ENCODE measurements around the gene BTBD8.

Gene BTBD8

DNA sequence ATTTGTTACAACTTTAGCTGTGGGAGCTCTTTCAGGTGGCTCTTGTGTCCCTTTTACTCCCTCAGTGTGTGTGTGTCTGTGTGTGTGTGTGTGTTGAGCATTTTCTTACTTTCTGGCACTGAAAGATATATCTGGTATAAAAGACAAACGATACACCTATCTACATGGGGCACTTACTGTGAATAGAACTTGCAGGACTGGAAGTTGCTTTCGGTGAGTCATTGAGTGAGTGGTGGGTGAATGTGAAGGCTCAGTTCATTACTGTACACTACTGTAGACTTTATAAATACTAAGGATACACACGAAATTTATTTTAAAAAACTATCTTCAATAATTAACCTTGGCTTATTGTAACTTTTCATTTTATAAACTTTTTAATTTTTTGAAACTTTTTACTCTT, 38.7 kb downstream of the BTBD8 start:
- H3K4me3 ChIP-seq (ENCODE audit: low read depth, low read length): no peak overlapping the region
- TF ChIP-seq, protein P1, sequence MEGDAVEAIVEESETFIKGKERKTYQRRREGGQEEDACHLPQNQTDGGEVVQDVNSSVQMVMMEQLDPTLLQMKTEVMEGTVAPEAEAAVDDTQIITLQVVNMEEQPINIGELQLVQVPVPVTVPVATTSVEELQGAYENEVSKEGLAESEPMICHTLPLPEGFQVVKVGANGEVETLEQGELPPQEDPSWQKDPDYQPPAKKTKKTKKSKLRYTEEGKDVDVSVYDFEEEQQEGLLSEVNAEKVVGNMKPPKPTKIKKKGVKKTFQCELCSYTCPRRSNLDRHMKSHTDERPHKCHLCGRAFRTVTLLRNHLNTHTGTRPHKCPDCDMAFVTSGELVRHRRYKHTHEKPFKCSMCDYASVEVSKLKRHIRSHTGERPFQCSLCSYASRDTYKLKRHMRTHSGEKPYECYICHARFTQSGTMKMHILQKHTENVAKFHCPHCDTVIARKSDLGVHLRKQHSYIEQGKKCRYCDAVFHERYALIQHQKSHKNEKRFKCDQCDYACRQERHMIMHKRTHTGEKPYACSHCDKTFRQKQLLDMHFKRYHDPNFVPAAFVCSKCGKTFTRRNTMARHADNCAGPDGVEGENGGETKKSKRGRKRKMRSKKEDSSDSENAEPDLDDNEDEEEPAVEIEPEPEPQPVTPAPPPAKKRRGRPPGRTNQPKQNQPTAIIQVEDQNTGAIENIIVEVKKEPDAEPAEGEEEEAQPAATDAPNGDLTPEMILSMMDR (IDR thresholded peaks at IDR 0.05; ENCODE audit: low read depth, low read length): no peak

DNA sequence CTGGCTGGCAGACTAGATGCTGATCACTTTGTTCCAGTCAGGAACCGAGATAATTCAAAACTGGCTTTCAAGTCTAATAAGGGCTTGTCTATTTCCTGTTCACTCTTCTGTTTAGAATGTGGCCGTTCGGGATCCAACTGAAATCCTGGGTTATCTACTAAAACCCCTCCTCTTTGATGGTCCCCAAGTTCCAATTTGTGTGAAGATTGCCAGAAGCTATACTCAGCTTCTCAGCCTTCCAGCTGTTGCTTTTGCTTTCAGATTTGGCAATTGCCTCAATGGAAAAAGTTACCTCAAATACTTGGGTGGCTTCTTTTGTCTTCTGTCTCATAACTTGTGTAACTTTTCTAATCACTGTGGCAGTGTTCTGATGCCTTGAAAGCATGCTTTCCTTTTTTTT, 43.7 kb downstream of the BTBD8 start:
- H3K4me3 ChIP-seq (ENCODE audit: low read depth, low read length): no peak overlapping the region
- TF ChIP-seq, protein P1 (IDR thresholded peaks at IDR 0.05; ENCODE audit: low read depth, low read length): no peak

DNA sequence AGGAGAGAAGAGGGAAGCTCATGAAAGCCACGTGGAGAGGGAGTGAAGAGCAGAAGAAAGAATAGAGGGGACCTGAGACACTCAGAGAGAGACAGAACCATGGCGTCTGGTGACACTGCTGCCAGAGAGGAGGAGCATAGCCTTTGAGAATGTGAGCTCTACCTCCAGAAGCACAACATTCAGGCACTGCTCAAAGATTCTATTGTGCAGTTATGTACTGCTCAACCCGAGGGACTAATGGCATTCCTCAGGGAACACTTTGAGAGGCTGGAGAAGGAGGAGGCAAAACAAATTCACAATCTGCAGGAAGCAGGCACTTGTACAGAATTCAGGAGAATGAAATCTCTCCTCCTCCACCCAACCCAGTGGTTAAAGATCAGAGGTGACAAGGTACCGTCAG, 45.1 kb downstream of the BTBD8 start:
- TF ChIP-seq, protein P1 (IDR thresholded peaks at IDR 0.05; ENCODE audit: low read depth, low read length): no peak
- no peak overlapping the region for H3K4me3 ChIP-seq (ENCODE audit: low read depth, low read length)

DNA sequence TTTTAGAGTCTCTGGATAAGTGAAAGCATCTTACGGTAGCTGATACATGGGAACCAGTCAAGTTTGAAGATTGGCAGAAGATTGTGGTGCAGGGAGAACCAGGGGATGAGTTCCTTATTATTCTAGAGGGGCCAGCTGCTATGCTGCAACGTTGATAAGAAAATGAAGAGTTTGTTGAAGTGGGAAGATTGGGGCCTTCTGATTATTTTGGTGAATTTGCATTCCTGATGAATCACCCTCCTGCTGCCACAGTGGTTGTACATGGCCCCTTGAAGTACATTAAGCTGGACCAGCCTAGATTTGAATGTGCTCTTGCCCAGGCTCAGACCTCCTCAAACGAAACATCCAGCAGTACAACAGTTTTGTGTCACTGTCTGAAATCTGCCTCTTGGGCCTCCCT, 45.9 kb downstream of the BTBD8 start:
- no peak overlapping the region for H3K4me3 ChIP-seq (ENCODE audit: low read depth, low read length)
- TF ChIP-seq, protein P1 (IDR thresholded peaks at IDR 0.05; ENCODE audit: low read depth, low read length): no peak

DNA sequence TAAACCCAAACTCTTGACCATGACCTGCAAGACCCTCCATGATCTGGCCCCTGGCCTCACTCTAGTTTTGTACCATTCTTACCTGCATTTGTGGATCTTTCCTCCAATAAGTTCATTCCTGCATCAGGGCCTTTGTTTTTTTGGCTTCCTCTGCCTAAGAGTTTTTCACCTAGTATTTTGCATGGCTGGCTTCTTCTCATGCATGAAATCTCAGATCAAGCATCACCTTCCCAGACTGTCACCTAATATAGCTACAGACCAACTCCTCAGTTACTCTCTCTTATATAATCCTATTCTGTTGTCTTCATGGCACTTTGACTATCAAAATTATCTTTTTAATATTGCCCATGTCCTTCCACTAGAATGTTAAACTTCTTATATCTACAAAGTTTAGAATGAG, 54.2 kb downstream of the BTBD8 start:
- no peak overlapping the region for H3K4me3 ChIP-seq (ENCODE audit: low read depth, low read length)
- TF ChIP-seq, protein P1 (IDR thresholded peaks at IDR 0.05; ENCODE audit: low read depth, low read length): no peak

DNA sequence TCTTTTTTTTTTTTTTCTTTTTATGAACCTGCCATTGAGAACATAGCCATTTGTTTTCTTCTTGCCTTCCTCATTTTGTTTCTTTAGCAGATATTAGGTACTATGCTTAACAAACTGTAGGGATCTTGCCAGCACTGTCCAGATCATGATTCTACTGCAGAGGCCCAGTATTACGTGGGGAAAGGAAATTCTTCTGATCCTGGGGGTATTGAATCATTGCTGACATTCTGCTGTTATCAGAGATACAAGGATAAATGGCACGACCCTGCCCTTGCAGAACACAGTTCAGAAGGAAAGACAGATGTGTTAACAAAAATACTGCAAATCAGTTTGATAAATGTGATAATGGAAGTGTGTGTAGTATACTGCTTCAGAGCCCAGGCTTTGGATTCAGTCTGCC, 56.2 kb downstream of the BTBD8 start:
- TF ChIP-seq, protein P1 (IDR thresholded peaks at IDR 0.05; ENCODE audit: low read depth, low read length): no peak
- no peak overlapping the region for H3K4me3 ChIP-seq (ENCODE audit: low read depth, low read length)

DNA sequence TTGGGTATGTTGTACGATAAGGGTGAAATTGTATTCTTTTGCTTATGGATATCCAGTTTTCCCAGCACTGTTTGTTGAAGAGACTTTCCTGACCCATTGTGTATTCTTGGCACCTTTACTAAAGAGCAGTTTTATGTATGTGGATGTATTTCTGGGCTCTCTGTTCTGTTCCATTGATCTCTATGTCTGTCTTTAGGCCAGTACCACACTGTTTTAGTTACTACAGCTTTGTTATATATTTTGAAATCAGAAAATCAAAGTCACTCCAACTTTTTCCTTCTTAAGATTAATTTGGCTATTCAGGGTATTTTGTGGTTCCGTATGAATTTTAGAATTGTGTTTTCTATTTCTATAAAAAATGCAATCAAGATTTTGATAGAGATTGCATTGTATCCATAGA, 74.8 kb downstream of the BTBD8 start:
- no peak overlapping the region for H3K4me3 ChIP-seq (ENCODE audit: low read depth, low read length)
- TF ChIP-seq, protein P1 (IDR thresholded peaks at IDR 0.05; ENCODE audit: low read depth, low read length): no peak
